OCI-LY1 (cell line): Measurements from ENCODE around the gene PDS5A.

Source experiments
- H2AFZ ChIP-seq: fragments of 200-600 bp; sonication (generic), shearing (Covaris generic); 2 replicates; pipeline ENCODE4 v1.6.0; 2014; ENCODE audit warnings: antibody characterized with exemption, mild to moderate bottlenecking, low read length
- H3F3A ChIP-seq: fragments of 200-600 bp; sonication (generic), shearing (Covaris generic); 2 replicates; pipeline ENCODE4 v1.6.0; 2014; ENCODE audit warnings: mild to moderate bottlenecking, antibody characterized with exemption, low read length, moderate library complexity; ENCODE audit not compliant: insufficient read depth
- H3K27ac ChIP-seq: fragments of 200-600 bp; sonication (generic); 2 replicates; pipeline ENCODE4 v1.5.1; 2014; ENCODE audit warnings: low read length, mixed run types, mild to moderate bottlenecking, low read depth; ENCODE audit not compliant: poor library complexity, severe bottlenecking
- H3K27me3 ChIP-seq: fragments of 200-600 bp; sonication (generic); 2 replicates; pipeline ENCODE4 v1.6.0; 2014; ENCODE audit warnings: antibody characterized with exemption, mild to moderate bottlenecking, low read length, moderate library complexity; ENCODE audit not compliant: insufficient read depth
- H3K36me3 ChIP-seq: fragments of 200-600 bp; sonication (generic); 2 replicates; pipeline ENCODE4 v1.6.1; 2014; ENCODE audit warnings: mild to moderate bottlenecking, antibody characterized with exemption, low read length, moderate library complexity, mixed read lengths; ENCODE audit not compliant: insufficient read depth
- H3K4me1 ChIP-seq: fragments of 200-600 bp; sonication (generic); 2 replicates; pipeline ENCODE4 v1.5.1; 2014; ENCODE audit warnings: mild to moderate bottlenecking, low read length, moderate library complexity; ENCODE audit not compliant: insufficient read depth, severe bottlenecking
- H3K4me2 ChIP-seq: fragments of 200-600 bp; sonication (generic), shearing (Covaris generic); 2 replicates; pipeline ENCODE4 v1.6.1; 2014; ENCODE audit warnings: low read length
- H3K4me3 ChIP-seq: fragments of 200-600 bp; sonication (generic); 2 replicates; pipeline ENCODE4 v1.5.1; 2014; ENCODE audit warnings: low read length, low read depth, mild to moderate bottlenecking, mixed read lengths; ENCODE audit not compliant: poor library complexity, severe bottlenecking
- H3K79me2 ChIP-seq: fragments of 200-600 bp; shearing (Covaris generic); 2 replicates; pipeline ENCODE4 v1.6.1; 2016; ENCODE audit warnings: mixed run types, low read length, mixed read lengths; ENCODE audit not compliant: insufficient read depth
- H3K9ac ChIP-seq: fragments of 200-600 bp; sonication (generic), shearing (Covaris generic); 2 replicates; pipeline ENCODE4 v1.6.1; 2014; ENCODE audit warnings: mild to moderate bottlenecking, low read length, mixed read lengths
- H3K9me2 ChIP-seq: fragments of 200-600 bp; sonication (generic), shearing (Covaris generic); 2 replicates; pipeline ENCODE4 v1.6.1; 2014; ENCODE audit warnings: low read depth, mild to moderate bottlenecking, low read length, mixed read lengths
- H3K9me3 ChIP-seq: fragments of 200-600 bp; shearing (Covaris generic); 2 replicates; pipeline ENCODE4 v1.6.1; 2014; ENCODE audit warnings: low read length, mixed read lengths
- H4K20me1 ChIP-seq: fragments of 200-600 bp; sonication (generic), shearing (Covaris generic); 2 replicates; pipeline ENCODE4 v1.6.0; 2016; ENCODE audit warnings: mild to moderate bottlenecking, low read length; ENCODE audit not compliant: insufficient read depth
- CTCF ChIP-seq: fragments of 200-600 bp; sonication (generic), shearing (Covaris generic); IDR thresholded peaks from 2 replicates; pipeline ENCODE4 v1.5.1; 2017; ENCODE audit warnings: mild to moderate bottlenecking, antibody characterized with exemption, low read length, moderate library complexity, mixed read lengths
- EZH2 ChIP-seq: fragments of 200-600 bp; sonication (generic), shearing (Covaris generic); IDR thresholded peaks from 2 replicates; pipeline ENCODE4 v1.8.0; 2017; ENCODE audit warnings: borderline replicate concordance, mixed run types, mild to moderate bottlenecking, antibody characterized with exemption, low read length, moderate library complexity, mixed read lengths

Gene PDS5A

GRCh38 chr4:39978378-39978775 lies 666 bp upstream of the PDS5A start:
- H3K36me3 ChIP-seq, result peaks cover 28% of the 10 kb centered on the region
- H3K27me3 ChIP-seq, result no peaks in the 10 kb centered on the region
- peaks cover 35% of the 10 kb centered on the region for H3K79me2 ChIP-seq
- peak overlapping the region; percentile 96 for H3K9ac ChIP-seq
- H3K4me1 ChIP-seq, result peaks cover 30% of the 10 kb centered on the region
- H3K9me2 ChIP-seq, result no peaks in the 10 kb centered on the region
- H2AFZ ChIP-seq, result peak overlapping the region; percentile 69
- H4K20me1 ChIP-seq, result no peaks in the 10 kb centered on the region
- H3K27ac ChIP-seq, result peak overlapping the region; percentile 91
- H3F3A ChIP-seq, result no peaks in the 10 kb centered on the region
- no peak for TF ChIP-seq EZH2
- TF ChIP-seq CTCF, result no peak
- H3K4me2 ChIP-seq, result peak overlapping the region; percentile 98
- no peaks in the 10 kb centered on the region for H3K9me3 ChIP-seq
- peak overlapping the region; percentile 93 for H3K4me3 ChIP-seq

- no peaks in the 10 kb centered on the region for H4K20me1 ChIP-seq
- peaks cover 30% of the 10 kb centered on the region for H3K4me1 ChIP-seq
- peaks cover 35% of the 10 kb centered on the region for H3K36me3 ChIP-seq
- H3K9me2 ChIP-seq, result no peaks in the 10 kb centered on the region
- H3K27ac ChIP-seq, result peak overlapping the region; percentile 78
- H3K79me2 ChIP-seq, result peaks cover 47% of the 10 kb centered on the region
- H3K27me3 ChIP-seq, result no peaks in the 10 kb centered on the region
- H3K9me3 ChIP-seq, result no peaks in the 10 kb centered on the region
- H3F3A ChIP-seq, result no peaks in the 10 kb centered on the region
- H3K4me3 ChIP-seq, result peak overlapping the region; percentile 93
- no peak for TF ChIP-seq CTCF
- TF ChIP-seq EZH2, result no peak
- H3K4me2 ChIP-seq, result peak overlapping the region; percentile 76
- no peak overlapping the region for H2AFZ ChIP-seq
- H3K9ac ChIP-seq, result peak overlapping the region; percentile 98
These were observed 694 bp downstream of the PDS5A start for GRCh38 chr4:39976945-39977488.

GRCh38 chr4:39976141-39976944 lies 1.4 kb downstream of the PDS5A start:
- Histone ChIP-seq H3K27me3 (no peaks in the 10 kb centered on the region), H3K4me3 (peak overlapping the region; percentile 93), H3K9me2 (no peaks in the 10 kb centered on the region), H3F3A (no peaks in the 10 kb centered on the region), H3K4me2 (peak overlapping the region; percentile 76), H3K9me3 (no peaks in the 10 kb centered on the region), H3K4me1 (peaks cover 33% of the 10 kb centered on the region), H3K79me2 (peaks cover 53% of the 10 kb centered on the region), H4K20me1 (no peaks in the 10 kb centered on the region), H3K27ac (peak overlapping the region; percentile 78), H2AFZ (no peak overlapping the region), H3K36me3 (peaks cover 38% of the 10 kb centered on the region), H3K9ac (peak overlapping the region; percentile 98)
- TF ChIP-seq CTCF (peak; percentile 85), EZH2 (no peak)
